22Rv1 (cell line): Measurements from ENCODE around the gene ARHGAP26.

Experiments used
- ZFX ChIP-seq: fragments of 450-650 bp; IDR thresholded peaks from 2 replicates; pipeline ENCODE4 v1.6.1; 2017; ENCODE audit warnings: antibody characterized with exemption, borderline replicate concordance
- TF ChIP-seq, protein P1 (sequence below): fragments of 450-650 bp; IDR thresholded peaks from 2 replicates; pipeline ENCODE4 v1.5.1; 2017; ENCODE audit warnings: mild to moderate bottlenecking

DNA sequence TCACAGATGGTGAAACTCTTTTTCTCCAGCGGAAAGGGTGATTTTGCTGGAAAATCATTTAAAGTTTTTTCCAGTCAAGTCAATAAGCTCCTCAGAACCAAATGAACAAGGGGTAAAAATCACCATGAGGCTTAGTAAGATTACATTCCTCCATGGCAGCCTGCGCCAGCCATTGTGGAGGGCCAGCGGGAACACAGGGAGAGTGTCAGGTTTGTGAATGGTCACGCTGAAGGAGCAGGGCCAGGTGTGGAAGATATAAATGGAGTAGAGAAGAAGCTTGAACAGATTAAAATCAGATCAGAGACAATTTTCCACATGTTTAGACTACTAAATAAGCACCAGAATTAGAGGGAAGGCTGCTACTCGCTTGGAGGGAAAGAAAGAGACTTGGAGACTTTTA lies 424.5 kb downstream of the ARHGAP26 start:
- TF ChIP-seq, protein P1, sequence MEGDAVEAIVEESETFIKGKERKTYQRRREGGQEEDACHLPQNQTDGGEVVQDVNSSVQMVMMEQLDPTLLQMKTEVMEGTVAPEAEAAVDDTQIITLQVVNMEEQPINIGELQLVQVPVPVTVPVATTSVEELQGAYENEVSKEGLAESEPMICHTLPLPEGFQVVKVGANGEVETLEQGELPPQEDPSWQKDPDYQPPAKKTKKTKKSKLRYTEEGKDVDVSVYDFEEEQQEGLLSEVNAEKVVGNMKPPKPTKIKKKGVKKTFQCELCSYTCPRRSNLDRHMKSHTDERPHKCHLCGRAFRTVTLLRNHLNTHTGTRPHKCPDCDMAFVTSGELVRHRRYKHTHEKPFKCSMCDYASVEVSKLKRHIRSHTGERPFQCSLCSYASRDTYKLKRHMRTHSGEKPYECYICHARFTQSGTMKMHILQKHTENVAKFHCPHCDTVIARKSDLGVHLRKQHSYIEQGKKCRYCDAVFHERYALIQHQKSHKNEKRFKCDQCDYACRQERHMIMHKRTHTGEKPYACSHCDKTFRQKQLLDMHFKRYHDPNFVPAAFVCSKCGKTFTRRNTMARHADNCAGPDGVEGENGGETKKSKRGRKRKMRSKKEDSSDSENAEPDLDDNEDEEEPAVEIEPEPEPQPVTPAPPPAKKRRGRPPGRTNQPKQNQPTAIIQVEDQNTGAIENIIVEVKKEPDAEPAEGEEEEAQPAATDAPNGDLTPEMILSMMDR: no peak
- no peak for TF ChIP-seq ZFX
